Ramos (cell line): ENCODE results near the gene ANKFN1.

Experiments
- in situ Hi-C: fragments of 300-500 bp; cut with MboI; formaldehyde crosslinking; loops from one replicate; pipeline ENCODE4 v1.14.3; 2022; ENCODE audit warnings: low sequenced_read_pairs; ENCODE audit not compliant: unreplicated experiment

Gene ANKFN1

GRCh38 chr17:56152874-56153602, at the start of gene ANKFN1:
Gene ANKFN1 (plus strand): TSS chr17:56153475. CDS start chr17:56212668, 59,193 bp downstream.
- in situ Hi-C loops, result no loop called here

GRCh38 chr17:56108811-56109284, 44.4 kb upstream of the ANKFN1 start:
- in situ Hi-C loops, result no loop called here

- in situ Hi-C loops, result no loop called here
These were observed 43.4 kb upstream of the ANKFN1 start for GRCh38 chr17:56109836-56110235.

- in situ Hi-C loops, result no loop called here
These were observed 42.7 kb upstream of the ANKFN1 start for GRCh38 chr17:56110463-56111135.

GRCh38 chr17:56111706-56112485, 41.4 kb upstream of the ANKFN1 start:
- in situ Hi-C loops, result no loop called here

- in situ Hi-C loops, result no loop called here
These were observed 39.8 kb upstream of the ANKFN1 start for GRCh38 chr17:56113486-56113885.

GRCh38 chr17:56114469-56114868, 38.8 kb upstream of the ANKFN1 start:
- in situ Hi-C loops, result no loop called here

GRCh38 chr17:56119191-56119590, 34.1 kb upstream of the ANKFN1 start:
- in situ Hi-C loops, result no loop called here

- in situ Hi-C loops, result no loop called here
These were observed 33.3 kb upstream of the ANKFN1 start for GRCh38 chr17:56119936-56120335.

GRCh38 chr17:56121191-56122051, 31.9 kb upstream of the ANKFN1 start:
- in situ Hi-C loops, result no loop called here

- in situ Hi-C loops, result no loop called here
These were observed 27.1 kb upstream of the ANKFN1 start for GRCh38 chr17:56125830-56126819.

GRCh38 chr17:56130026-56130425, 23.2 kb upstream of the ANKFN1 start:
- in situ Hi-C loops, result no loop called here

- in situ Hi-C loops, result no loop called here
These were observed 22.6 kb upstream of the ANKFN1 start for GRCh38 chr17:56130631-56131030.

GRCh38 chr17:56131431-56131830, 21.8 kb upstream of the ANKFN1 start:
- in situ Hi-C loops, result no loop called here

GRCh38 chr17:56136301-56136700, 17.0 kb upstream of the ANKFN1 start:
- in situ Hi-C loops, result no loop called here

- in situ Hi-C loops, result no loop called here
These were observed 12.0 kb upstream of the ANKFN1 start for GRCh38 chr17:56141046-56141839.

GRCh38 chr17:56142325-56142724, 10.9 kb upstream of the ANKFN1 start:
- in situ Hi-C loops, result no loop called here

GRCh38 chr17:56142781-56143180, 10.5 kb upstream of the ANKFN1 start:
- in situ Hi-C loops, result no loop called here
